ENCODE data around the gene SNRPF.

SNRPF gene

DNA sequence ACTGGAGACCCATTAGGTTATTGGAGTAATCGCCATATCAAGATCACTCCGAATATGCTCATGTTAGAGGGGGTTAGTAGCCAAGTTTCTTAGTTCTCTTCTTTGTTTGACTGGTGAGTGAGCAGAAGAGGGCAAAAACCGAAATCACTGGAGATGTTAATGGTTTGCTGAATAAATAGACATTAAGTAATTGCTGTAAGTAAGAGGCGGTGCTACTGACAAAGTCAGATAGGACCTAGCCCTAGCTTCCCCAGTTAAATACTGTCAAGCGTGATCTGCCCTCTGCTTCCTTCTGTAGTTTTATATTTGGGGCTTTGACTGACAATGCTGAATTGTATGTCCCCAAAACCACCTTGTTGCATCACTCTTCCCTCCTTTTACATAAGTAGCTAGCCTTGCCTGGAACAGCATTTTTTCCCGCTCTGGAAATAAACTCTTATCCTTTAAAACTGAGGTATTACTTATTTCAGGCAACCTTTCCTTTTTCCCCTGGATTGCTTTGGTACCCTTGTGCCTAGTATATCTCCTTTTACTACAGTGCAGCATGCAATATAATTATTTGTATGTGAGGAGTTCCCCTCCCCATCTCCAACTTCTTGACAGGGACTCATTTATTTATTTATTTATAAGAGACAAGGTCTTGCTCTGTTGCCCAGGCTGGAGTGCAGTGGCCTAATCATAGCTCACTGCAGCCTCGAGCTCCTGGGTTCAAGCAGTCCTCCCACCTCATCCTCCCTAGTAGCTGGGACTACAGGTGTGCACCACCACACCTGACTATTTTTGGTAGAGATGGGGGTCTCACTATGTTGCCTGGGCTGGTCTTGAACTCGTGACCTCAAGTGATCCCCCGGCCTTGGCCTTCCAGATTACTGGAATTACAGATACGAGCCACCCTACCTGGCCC lies 1.4 kb downstream of the SNRPF start:
- DNase-seq (ENCODE audit: low spot score), result no peak

DNA sequence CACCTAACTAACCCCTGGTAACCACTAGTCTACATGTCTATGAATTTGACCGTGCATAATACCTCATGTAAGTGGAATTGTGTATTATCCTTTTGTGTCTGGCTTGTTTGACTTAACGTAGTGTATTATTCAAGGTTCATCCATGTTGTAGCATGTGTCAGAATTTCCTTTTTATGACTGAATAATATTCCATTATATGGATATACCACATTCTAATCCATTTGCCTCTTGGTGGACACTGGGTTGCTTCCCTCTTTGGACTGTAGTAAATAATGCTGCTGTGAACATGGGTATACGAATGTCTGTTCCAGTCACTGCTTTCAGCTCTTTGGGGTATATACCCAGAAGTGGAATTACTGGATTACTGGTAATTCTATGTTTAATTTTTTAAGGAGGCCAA lies 3.3 kb downstream of the SNRPF start:
- no peak for DNase-seq (ENCODE audit: low spot score)

DNA sequence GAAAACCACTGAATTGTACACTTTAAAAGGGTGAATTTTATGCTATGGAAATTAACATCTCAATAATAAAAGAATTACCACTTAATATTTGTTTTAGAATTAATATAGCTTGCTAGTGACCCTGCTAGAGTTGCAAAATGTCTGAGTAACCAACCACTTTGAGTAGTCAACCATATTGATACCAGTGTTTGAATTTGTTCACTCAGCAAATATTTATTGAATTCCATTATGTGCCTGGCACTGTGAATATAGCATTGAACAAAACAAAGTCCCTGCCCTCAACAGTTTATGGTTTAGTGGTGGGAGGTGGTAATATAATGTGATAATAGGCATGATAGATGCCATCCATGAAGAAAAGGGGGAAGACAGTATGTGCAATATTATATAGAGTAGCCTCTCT lies 4.6 kb downstream of the SNRPF start:
- DNase-seq (ENCODE audit: low spot score), result no peak

DNA sequence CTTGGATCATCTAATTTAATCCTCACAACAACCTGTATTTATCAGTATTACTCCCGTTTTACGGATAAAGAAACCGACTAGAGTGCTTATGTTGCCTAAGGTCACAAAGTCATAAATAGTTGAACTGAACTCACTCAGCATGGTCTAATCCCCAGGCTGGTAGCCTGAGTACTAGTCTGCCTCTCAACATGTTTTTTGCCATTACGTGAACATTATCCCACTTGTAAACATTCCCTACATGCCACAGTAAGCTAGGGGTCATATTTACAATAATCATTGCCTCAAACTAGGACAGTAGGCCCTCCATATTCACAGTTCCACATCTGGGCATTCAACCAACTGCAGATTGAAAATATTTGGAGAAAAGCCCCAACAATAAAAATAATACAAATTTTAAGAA lies 12.1 kb downstream of the SNRPF start:
- DNase-seq (ENCODE audit: low spot score), result no peak

DNA sequence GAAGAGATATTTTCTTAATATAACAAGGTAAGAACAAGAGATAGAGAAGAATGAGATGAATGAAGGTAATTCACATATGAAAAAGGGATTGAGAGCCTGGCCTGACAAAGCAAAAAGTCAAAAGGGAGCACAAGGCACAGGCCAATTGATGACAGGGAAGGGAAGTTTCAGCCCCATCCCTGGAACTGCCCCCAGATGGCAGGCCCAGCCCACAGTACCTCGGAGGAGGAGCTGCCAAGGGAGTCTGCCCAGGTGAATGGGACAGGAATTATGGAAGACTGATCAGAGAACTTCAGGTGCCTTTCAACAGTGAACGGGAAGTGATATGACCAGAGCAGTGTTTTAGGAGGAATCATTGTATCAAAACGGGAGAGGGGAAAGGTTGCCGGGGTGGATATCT lies 15.7 kb downstream of the SNRPF start:
- no peak for DNase-seq (ENCODE audit: low spot score)

DNA sequence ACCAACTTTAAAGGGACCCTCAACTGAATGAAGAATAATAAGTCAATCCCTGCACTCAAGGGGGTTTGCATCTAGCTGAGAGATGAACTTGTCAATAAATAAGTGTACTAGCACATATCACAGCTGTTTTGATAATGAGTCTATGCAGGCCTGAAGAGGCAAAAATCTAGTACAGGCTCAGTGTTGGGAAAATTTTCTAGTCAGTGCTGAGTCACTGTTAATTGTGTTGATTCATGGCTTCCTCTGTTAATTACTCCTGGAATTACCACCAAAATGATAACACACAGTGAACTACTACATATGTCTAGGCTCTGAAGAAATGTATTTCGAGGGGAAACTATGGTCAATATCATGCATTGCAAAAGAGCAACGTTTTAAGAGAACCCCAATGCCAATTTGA lies 18.9 kb downstream of the SNRPF start:
- DNase-seq (ENCODE audit: low spot score), result no peak

DNA sequence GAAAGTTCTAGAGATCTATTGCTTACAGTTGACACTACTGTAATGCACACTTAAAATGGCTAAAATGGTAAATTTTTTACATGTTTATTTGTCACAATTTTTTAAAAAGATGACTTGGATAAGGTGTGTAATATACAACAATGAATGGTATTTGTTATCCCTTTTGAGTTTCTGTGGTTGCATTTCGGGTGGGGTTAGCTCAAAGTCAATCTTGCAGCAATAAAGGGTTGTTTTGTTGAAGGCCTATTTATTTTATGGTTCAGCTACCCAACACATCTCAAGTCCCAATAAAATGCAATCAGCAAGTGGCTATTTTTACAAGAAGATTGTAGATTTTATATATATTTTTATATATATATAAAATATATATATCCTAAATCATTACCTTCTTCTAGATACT lies 22.1 kb downstream of the SNRPF start:
- no peak for DNase-seq (ENCODE audit: low spot score)

DNA sequence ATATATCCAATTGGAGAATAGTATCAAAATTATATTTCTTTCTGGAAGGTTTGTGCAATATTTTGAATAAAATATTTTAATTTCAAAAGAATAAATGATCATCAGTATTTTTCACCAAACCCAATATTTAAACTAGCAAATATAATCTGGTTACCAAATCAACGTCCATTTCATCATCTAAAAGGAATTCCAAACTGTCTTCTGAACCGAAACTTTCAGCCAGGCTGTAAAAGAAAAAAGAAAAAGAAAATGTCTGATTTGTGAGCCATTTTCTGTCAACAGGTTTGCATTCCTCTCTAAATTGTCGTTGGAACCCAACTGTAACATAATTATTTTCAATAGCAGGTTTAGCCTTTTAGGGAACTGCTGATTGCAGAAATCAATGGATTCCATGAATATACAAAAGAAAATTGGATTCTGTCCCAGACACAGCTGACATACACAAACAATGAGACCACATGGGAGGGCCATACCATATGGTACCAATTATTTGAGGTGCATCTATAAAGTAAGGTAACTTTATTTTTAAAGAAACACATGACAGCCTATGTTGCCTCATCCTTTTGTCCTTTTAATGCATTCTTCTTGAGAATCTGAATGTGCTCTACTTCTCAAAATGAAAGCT lies 22.7 kb downstream of the SNRPF start:
- no peak for DNase-seq (ENCODE audit: low spot score)

DNA sequence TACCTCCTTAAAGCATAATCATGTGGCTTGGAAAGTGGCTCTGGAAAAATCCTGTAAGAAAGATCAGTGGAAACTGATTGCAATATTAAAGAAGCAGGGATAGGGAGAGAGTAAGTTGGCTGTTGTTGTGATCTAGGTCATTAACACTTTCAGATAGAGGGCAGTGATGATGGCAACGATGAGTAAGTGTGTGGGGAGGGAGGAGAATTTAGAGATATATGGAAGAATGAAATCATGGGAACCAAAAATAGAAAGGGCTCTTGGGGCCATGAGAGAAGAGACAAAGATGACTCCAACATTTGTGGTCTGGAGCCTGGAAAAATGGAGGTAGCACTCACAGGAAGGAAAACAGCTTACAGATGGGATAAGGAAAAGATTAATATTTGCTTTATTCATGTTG lies 23.3 kb downstream of the SNRPF start:
- no peak for DNase-seq (ENCODE audit: low spot score)

DNA sequence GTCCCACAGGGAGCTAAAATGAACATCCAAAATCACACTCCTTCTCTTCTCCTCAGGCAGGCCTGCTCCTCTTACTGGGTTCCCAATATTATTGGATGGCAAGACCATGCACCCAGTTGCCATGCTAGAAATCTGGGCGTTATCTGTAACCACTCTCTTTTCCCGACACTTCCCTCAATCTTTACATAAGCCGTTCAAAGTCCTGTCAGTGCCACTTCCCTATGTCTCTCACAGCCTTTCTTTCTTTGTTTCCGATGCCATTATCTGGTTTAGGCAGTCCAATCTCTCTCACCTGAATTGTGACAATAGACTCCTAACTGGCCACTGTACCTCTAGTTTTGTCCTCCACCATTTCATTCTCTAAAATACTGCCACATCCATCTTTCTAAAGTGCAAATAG lies 24.1 kb downstream of the SNRPF start:
- no peak for DNase-seq (ENCODE audit: low spot score)

- no peak for DNase-seq (ENCODE audit: low spot score)
Measured at GRCh38 chr12:95884998-95885397, 26.2 kb downstream of the SNRPF start.

DNA sequence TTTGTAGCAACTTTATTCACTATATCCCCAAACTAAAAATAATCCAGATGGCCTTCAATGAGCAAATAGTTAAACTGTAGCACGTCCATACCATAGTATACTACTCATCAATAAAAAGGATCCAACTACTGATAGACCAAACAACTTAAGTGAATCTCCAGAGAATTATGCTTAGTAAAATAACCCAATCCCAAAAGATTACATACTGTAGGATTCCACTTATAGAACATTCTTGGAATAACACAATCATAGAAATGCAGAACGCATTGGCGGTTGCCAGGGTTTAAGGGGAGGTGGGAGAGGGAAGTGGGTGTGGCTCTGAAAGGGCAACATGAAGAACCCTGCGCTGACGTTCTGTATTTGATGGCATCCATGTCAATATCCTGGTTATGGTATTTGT lies 28.6 kb downstream of the SNRPF start:
- no peak for DNase-seq (ENCODE audit: low spot score)

- no peak for DNase-seq (ENCODE audit: low spot score)
Measured at GRCh38 chr12:95890958-95891357, 32.2 kb downstream of the SNRPF start.

- DNase-seq (ENCODE audit: low spot score), result no peak
Measured at GRCh38 chr12:95896846-95897245, 38.1 kb downstream of the SNRPF start.

DNA sequence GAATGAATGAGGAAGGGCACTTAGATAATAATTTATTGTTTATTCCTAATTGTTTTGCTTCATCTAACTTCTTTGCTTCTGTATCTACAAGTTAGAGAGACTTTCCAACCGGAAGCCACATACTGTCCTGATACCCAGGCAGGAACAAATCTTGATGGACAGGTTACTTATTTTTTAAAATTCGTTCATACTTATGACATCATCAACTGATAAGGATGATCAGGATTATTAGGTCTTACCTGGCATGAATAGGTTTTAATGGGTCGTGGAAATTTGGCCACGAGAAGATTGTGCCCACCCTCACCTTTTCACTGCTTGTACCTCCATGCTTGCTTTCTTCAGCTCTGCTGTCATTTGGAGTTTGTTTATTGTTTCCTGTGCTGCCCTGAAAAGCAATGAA lies 39.3 kb downstream of the SNRPF start:
- no peak for DNase-seq (ENCODE audit: low spot score)

GRCh38 chr12:95908573-95908972 lies 49.8 kb downstream of the SNRPF start:
- no peak for DNase-seq (ENCODE audit: low spot score)

DNA sequence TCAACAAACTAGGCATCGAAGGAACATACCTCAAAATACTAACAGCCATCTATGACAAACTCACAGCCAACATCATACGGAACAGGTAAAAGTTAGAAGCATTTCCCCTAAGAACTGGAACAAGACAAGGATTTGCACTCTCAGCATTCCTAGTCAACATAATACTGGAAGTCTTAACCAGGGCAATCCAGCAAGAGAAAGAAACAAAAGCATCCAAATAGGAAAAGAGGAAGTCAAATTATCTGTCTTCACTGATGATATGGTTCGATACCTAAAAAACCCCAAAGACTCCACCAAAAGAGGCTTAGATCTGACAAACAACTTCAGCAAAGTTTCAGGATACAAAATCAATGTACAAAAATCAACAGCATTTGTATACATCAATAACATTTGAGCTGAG lies 51.1 kb downstream of the SNRPF start:
- DNase-seq (ENCODE audit: low spot score), result no peak
